Heart left ventricle (tissue), 13 donors: ENCODE measurements around the gene HAND2.

Experiments used
- POLR2A ChIP-seq, 2 donors: fragments of 450-650 bp; IDR thresholded peaks; one replicate each; pipeline ENCODE4 v1.6.1; 2017; ENCODE audit warnings: antibody characterized with exemption in 2 of 2, mild to moderate bottlenecking in 2 of 2, moderate library complexity in 2 of 2
- TF ChIP-seq, protein P1 (sequence below), 12 donors: fragments of 200-600 bp; sonication (generic) in 4 of 12; IDR thresholded peaks; one replicate each; pipeline versions ENCODE4 v1.5.0 to v1.8.0; 2018 to 2022; ENCODE audit warnings: antibody characterized with exemption in 12 of 12, mild to moderate bottlenecking in 5 of 12
- donor health status: ischemic (EF 13 %, LVEDD 7.1; RV severe dilation, severe dysfunction).
- donor health status: DM: no; HTN: yes; CAD: no.
- donor health status: DM: no; HTN: no; CAD: no.
- donor health status: ischemic (EF 25% LVEDD 6.9; RV normal size, moderate dysfunction).
- donor health status: ischemic (EF 25% LVEDD 5.7; RV mildly dilated, moderate dysfunction).
- donor health status: ischemic (EF 35%, LVEDD 5.7; RV mildly dilated, moderate dysfunction).
- donor health status: nonischemic (EF 11% LVEDD 7.7; RV severe dilation, severe dysfunction).
- donor health status: DM: yes; HTN: yes; CAD: no.
- donor health status: PGD.
- donor health status: ischemic (EF 29% LVEDD 5.4; RV normal size, mild dysfunction).
- donor health status: nonischemic (EF 23%, LVEDD 6.1; RV moderate dilation, normal function).

DNA sequence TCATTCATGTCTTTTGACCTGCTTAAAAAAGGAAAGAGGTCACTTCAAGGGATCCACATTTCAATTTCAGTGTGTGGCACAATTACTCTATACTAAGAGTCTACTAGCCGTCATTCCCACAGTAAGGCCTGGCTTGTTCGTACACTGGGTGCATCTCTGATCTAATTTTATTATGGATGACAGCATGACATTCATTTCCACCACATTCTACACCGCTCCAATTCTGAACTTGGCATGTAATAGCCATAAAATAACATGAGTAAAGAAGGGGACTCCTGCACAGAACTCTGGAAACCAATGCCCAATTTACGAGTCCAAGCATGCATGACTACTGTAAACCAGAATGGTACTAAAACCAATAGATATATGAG lies 51.1 kb downstream of the HAND2 start:
- TF ChIP-seq, protein P1, sequence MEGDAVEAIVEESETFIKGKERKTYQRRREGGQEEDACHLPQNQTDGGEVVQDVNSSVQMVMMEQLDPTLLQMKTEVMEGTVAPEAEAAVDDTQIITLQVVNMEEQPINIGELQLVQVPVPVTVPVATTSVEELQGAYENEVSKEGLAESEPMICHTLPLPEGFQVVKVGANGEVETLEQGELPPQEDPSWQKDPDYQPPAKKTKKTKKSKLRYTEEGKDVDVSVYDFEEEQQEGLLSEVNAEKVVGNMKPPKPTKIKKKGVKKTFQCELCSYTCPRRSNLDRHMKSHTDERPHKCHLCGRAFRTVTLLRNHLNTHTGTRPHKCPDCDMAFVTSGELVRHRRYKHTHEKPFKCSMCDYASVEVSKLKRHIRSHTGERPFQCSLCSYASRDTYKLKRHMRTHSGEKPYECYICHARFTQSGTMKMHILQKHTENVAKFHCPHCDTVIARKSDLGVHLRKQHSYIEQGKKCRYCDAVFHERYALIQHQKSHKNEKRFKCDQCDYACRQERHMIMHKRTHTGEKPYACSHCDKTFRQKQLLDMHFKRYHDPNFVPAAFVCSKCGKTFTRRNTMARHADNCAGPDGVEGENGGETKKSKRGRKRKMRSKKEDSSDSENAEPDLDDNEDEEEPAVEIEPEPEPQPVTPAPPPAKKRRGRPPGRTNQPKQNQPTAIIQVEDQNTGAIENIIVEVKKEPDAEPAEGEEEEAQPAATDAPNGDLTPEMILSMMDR (IDR thresholded peaks at IDR 0.05) = no peak
- no peak for TF ChIP-seq POLR2A (IDR thresholded peaks at IDR 0.05)
